H9 (cell line): Measurements from ENCODE around the gene RAI14. TPM values are rescaled to one million over a fixed set of nuclear protein-coding genes. Genes with fewer than 3 reads are reported as not detected.
A peak's percentile ranks its signal among the peaks of the same experiment; 100 is the strongest.

Experiments used
- DNase-seq: peaks from one replicate; pipeline ENCODE4 v3.0.0-alpha.2; 2017
- H2AFZ ChIP-seq: one replicate; pipeline ENCODE4 v1.6.1; 2013; ENCODE audit warnings: mild to moderate bottlenecking, low read length, control low read depth, moderate library complexity
- H2AK5ac ChIP-seq: 2 replicates; pipeline ENCODE4 v1.6.1; 2013; ENCODE audit warnings: low read length, control low read depth, mixed read lengths; ENCODE audit not compliant: insufficient read length
- H2BK120ac ChIP-seq: one replicate; pipeline ENCODE4 v1.6.1; 2013; ENCODE audit warnings: low read depth, mild to moderate bottlenecking, low read length, control low read depth, inconsistent platforms; ENCODE audit not compliant: poor library complexity, severe bottlenecking
- H2BK12ac ChIP-seq: 2 replicates; pipeline ENCODE4 v1.6.1; 2013; ENCODE audit warnings: low read length, control low read depth, mixed read lengths, low read depth; ENCODE audit not compliant: insufficient read length
- H2BK15ac ChIP-seq: 2 replicates; pipeline ENCODE4 v1.6.1; 2013; ENCODE audit warnings: low read depth, low read length, control low read depth
- H2BK20ac ChIP-seq: one replicate; pipeline ENCODE4 v1.6.1; 2013; ENCODE audit warnings: low read depth, mild to moderate bottlenecking, low read length, control low read depth, inconsistent platforms; ENCODE audit not compliant: poor library complexity, severe bottlenecking
- H2BK5ac ChIP-seq: 2 replicates; pipeline ENCODE4 v1.6.1; 2013; ENCODE audit warnings: low read length, control low read depth, mixed read lengths; ENCODE audit not compliant: insufficient read length
- H3K14ac ChIP-seq: 2 replicates; pipeline ENCODE4 v1.6.1; 2013; ENCODE audit warnings: low read length, control low read depth; ENCODE audit not compliant: insufficient read depth
- H3K18ac ChIP-seq: 2 replicates; pipeline ENCODE4 v1.6.1; 2013; ENCODE audit warnings: low read depth, mild to moderate bottlenecking, mixed read lengths, low read length, control low read depth; ENCODE audit not compliant: insufficient read length
- H3K23ac ChIP-seq: 2 replicates; pipeline ENCODE4 v1.6.1; 2013; ENCODE audit warnings: low read length, control low read depth, mixed read lengths, low read depth; ENCODE audit not compliant: insufficient read length
- H3K23me2 ChIP-seq: 2 replicates; pipeline ENCODE4 v1.6.1; 2013; ENCODE audit warnings: low read depth, mild to moderate bottlenecking, mixed read lengths, low read length, control low read depth; ENCODE audit not compliant: insufficient read length, poor library complexity, severe bottlenecking
- H3K27ac ChIP-seq: 2 replicates; pipeline ENCODE4 v1.5.1; 2013; ENCODE audit warnings: low read length, control low read depth, mixed read lengths, low read depth; ENCODE audit not compliant: insufficient read length
- H3K27me3 ChIP-seq: 2 replicates; pipeline ENCODE4 v1.6.1; 2013; ENCODE audit warnings: low read length, control low read depth, inconsistent platforms; ENCODE audit not compliant: insufficient read depth
- H3K4ac ChIP-seq: 2 replicates; pipeline ENCODE4 v1.6.1; 2013; ENCODE audit warnings: low read depth, mild to moderate bottlenecking, control low read depth, inconsistent platforms, low read length, moderate library complexity
- H3K4me1 ChIP-seq: 2 replicates; pipeline ENCODE4 v1.6.1; 2013; ENCODE audit warnings: low read length, control low read depth, inconsistent platforms; ENCODE audit not compliant: insufficient read depth
- H3K4me2 ChIP-seq: 2 replicates; pipeline ENCODE4 v1.6.1; 2013; ENCODE audit warnings: low read length, control low read depth, mixed read lengths; ENCODE audit not compliant: insufficient read length, insufficient read depth
- H3K56ac ChIP-seq: 2 replicates; pipeline ENCODE4 v1.6.1; 2013; ENCODE audit warnings: low read depth, mild to moderate bottlenecking, mixed read lengths, low read length, control low read depth; ENCODE audit not compliant: insufficient read length
- H3K79me1 ChIP-seq: 2 replicates; pipeline ENCODE4 v1.6.1; 2013; ENCODE audit warnings: low read depth, mild to moderate bottlenecking, moderate library complexity, low read length, control low read depth, inconsistent platforms; ENCODE audit not compliant: insufficient read depth, poor library complexity, severe bottlenecking
- H3K79me2 ChIP-seq: 2 replicates; pipeline ENCODE4 v1.6.1; 2013; ENCODE audit warnings: low read length, control low read depth, inconsistent platforms; ENCODE audit not compliant: insufficient read depth
- H3K9ac ChIP-seq: 2 replicates; pipeline ENCODE4 v1.6.1; 2013; ENCODE audit warnings: low read length, control low read depth, mixed read lengths; ENCODE audit not compliant: insufficient read length; ENCODE audit errors: extremely low read depth
- H3K9me3 ChIP-seq: one replicate; pipeline ENCODE4 v1.6.1; 2013; ENCODE audit warnings: low read depth, low read length, inconsistent platforms; ENCODE audit not compliant: control insufficient read depth
- H3T11ph ChIP-seq: one replicate; pipeline ENCODE4 v1.6.1; 2013; ENCODE audit warnings: mild to moderate bottlenecking, low read length, control low read depth, inconsistent platforms
- H4K20me1 ChIP-seq: one replicate; pipeline ENCODE4 v1.6.1; 2013; ENCODE audit not compliant: control insufficient read depth, insufficient read length, insufficient read depth
- H4K5ac ChIP-seq: 2 replicates; pipeline ENCODE4 v1.6.1; 2013; ENCODE audit warnings: low read depth, mild to moderate bottlenecking, mixed read lengths, low read length, control low read depth; ENCODE audit not compliant: insufficient read length
- H4K8ac ChIP-seq: replicated peaks from 2 replicates; pipeline ENCODE4 v1.6.1; 2013; ENCODE audit warnings: low read length, control low read depth, mixed read lengths, low read depth; ENCODE audit not compliant: insufficient read length
- H4K91ac ChIP-seq: 2 replicates; pipeline ENCODE4 v1.6.1; 2013; ENCODE audit warnings: low read depth, mild to moderate bottlenecking, moderate library complexity, mixed read lengths, low read length, control low read depth; ENCODE audit not compliant: insufficient read length
- H3K27ac Mint-ChIP-seq, 3 experiments: 2 replicates in 2 of 3; 3 replicates in 1 of 3; pipeline ENCODE4 v1.8.0; 2020 to 2021; ENCODE audit warnings: mixed read lengths in 3 of 3, mild to moderate bottlenecking in 1 of 3, moderate library complexity in 1 of 3
- H3K27me3 Mint-ChIP-seq: 2 replicates; pipeline ENCODE4 v1.8.0; 2021; ENCODE audit warnings: low read depth, mild to moderate bottlenecking, moderate library complexity, mixed read lengths
- H3K36me3 Mint-ChIP-seq, 3 experiments: 2 replicates in 2 of 3; 3 replicates in 1 of 3; pipeline ENCODE4 v1.8.0; 2020 to 2021; ENCODE audit warnings: low read depth in 3 of 3, mixed read lengths in 3 of 3; ENCODE audit not compliant: insufficient read depth in 1 of 3
- H3K4me1 Mint-ChIP-seq, 2 experiments: 2 replicates each; pipeline ENCODE4 v1.8.0; 2020; ENCODE audit warnings: mixed read lengths in 2 of 2
- H3K4me3 Mint-ChIP-seq, 2 experiments: 2 replicates in 1 of 2; 3 replicates in 1 of 2; pipeline ENCODE4 v1.8.0; 2020 to 2021; ENCODE audit warnings: mild to moderate bottlenecking in 2 of 2, mixed read lengths in 2 of 2, moderate library complexity in 1 of 2
- H3K9me3 Mint-ChIP-seq, 2 experiments: 2 replicates in 1 of 2; 3 replicates in 1 of 2; pipeline ENCODE4 v1.8.0; 2020; ENCODE audit warnings: mild to moderate bottlenecking in 2 of 2, mixed read lengths in 2 of 2, moderate library complexity in 1 of 2
- WGBS: extraction: QIAGEN DNeasy Blood & Tissue Kit; methylation state at CpG from one replicate; pipeline ENCODE4 v1.1.7; 2013; ENCODE audit warnings: missing lambda C conversion rate, low lambda C conversion rate, mixed read lengths; ENCODE audit not compliant: insufficient read length; ENCODE audit errors: extremely low coverage; 5-methylcytosine and 5-hydroxymethylcytosine counted together
- total RNA-seq: library from RNA; stranded (reverse); gene quantifications from 2 replicates; pipeline ENCODE4 v1.2.1, GENCODE V29; 2021
- TF ChIP-seq, protein P1 (sequence below): fragments of 200-600 bp; sonication (generic); conservative IDR thresholded peaks from 3 replicates; pipeline ENCODE4 v1.8.0; 2021; ENCODE audit warnings: antibody characterized with exemption, mild to moderate bottlenecking

The RAI14 gene
- total RNA-seq, 1 experiment from 2014 or later, result 127 TPM

DNA sequence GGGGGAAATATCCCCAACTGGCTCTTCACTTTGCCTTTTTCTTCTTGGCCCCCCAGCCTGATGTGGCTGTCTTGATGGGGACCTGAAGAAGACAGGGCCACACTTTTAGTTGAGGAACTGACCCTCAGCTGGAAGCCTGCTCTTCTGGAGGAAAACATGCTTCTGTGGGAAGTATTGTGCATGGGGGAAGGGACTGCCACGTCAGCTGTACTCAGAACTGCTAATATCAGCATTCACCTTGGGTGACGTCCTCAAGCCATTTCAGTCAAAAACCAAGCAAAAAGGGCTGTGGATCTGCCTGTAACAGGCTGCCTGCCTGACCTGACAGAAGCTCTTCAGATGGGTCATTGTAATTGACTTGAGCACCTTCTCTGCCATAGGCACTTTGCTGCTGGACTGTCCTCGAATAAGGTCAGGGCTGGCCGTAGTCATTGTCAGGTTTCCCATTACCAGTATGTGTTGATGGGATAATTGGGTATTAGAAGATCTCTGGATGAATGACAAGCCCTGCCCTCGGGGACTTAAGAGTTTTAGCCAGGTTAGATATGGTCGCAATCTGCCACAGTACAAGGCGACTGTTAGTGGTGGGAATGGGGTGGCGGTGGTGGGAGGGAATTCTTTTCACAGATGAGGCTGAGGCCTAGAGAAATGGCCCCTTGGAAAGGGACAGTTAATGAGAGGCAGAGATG lies 10.4 kb downstream of the RAI14 start:
- Histone ChIP-seq H3T11ph (no peak overlapping the region), H3K9me3 (no peaks in the 10 kb centered on the region), H3K18ac (no peak overlapping the region), H2BK20ac (no peak overlapping the region), H2BK5ac (no peak overlapping the region), H3K27me3 (peaks cover 2% of the 10 kb centered on the region; the same call in 1 of the 2 replicates), H4K8ac (no peak overlapping the region), H2BK120ac (no peak overlapping the region), H3K4me1 (peaks cover 4% of the 10 kb centered on the region; the same call in 1 of the 2 replicates), H3K9ac (no peak overlapping the region), H3K23me2 (no peaks in the 10 kb centered on the region), H3K4me2 (no peak overlapping the region), H4K91ac (no peak overlapping the region), H3K4ac (no peak overlapping the region), H2BK15ac (no peak overlapping the region), H4K5ac (no peak overlapping the region), H3K56ac (no peak overlapping the region), H3K23ac (peak overlapping the region; percentile 55), H4K20me1 (no peaks in the 10 kb centered on the region), H3K79me2 (peaks cover 70% of the 10 kb centered on the region), H2AK5ac (no peak overlapping the region), H3K79me1 (peaks cover 4% of the 10 kb centered on the region), H3K14ac (no peak overlapping the region), H2BK12ac (no peak overlapping the region), H2AFZ (no peak overlapping the region), H3K27ac (no peak overlapping the region)
- Mint-ChIP-seq H3K4me1 (peaks cover 31 to 39% of the 10 kb centered on the region in 2 experiments), H3K27ac (peak overlapping the region; percentile 59 to 89 (median 78); a peak in 5 of 7 replicates), H3K36me3 (peaks cover 7 to 28% (median 10%) of the 10 kb centered on the region in 3 experiments; a peak in 6 of 7 replicates), H3K4me3 (no peak overlapping the region), H3K9me3 (no peaks in the 10 kb centered on the region), H3K27me3 (no peaks in the 10 kb centered on the region)
- TF ChIP-seq, protein P1, sequence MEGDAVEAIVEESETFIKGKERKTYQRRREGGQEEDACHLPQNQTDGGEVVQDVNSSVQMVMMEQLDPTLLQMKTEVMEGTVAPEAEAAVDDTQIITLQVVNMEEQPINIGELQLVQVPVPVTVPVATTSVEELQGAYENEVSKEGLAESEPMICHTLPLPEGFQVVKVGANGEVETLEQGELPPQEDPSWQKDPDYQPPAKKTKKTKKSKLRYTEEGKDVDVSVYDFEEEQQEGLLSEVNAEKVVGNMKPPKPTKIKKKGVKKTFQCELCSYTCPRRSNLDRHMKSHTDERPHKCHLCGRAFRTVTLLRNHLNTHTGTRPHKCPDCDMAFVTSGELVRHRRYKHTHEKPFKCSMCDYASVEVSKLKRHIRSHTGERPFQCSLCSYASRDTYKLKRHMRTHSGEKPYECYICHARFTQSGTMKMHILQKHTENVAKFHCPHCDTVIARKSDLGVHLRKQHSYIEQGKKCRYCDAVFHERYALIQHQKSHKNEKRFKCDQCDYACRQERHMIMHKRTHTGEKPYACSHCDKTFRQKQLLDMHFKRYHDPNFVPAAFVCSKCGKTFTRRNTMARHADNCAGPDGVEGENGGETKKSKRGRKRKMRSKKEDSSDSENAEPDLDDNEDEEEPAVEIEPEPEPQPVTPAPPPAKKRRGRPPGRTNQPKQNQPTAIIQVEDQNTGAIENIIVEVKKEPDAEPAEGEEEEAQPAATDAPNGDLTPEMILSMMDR, result no peak
- WGBS, result no CpG with 5 or more reads among the region's 8 CpGs
- DNase-seq, result no peak
